ENCODE measurements around the gene UBQLN2. TPM values are rescaled to one million over a fixed set of nuclear protein-coding genes. Genes with fewer than 3 reads are reported as not detected.

The UBQLN2 gene
- total and polyA plus RNA-seq, 2 donors: 3.8 to 21.2 TPM

- Histone ChIP-seq H3K27ac (ENCODE audit: low read depth in 1 of 2, low read length in 1 of 2) (no peak overlapping the region), H3K4me3 (ENCODE audit: low read length in 2 of 2) (no peak overlapping the region), H3K36me3 (ENCODE audit: control insufficient read depth in 2 of 2, insufficient read depth in 2 of 2, low read length in 1 of 2) (no peaks in the 10 kb centered on the region), H3K9me3 (ENCODE audit: control insufficient read depth in 2 of 2, insufficient read depth in 1 of 2, low read length in 1 of 2) (no peaks in the 10 kb centered on the region), H3K4me1 (ENCODE audit: control insufficient read depth in 2 of 2, insufficient read depth in 2 of 2, low read length in 2 of 2) (no peaks in the 10 kb centered on the region), H3K27me3 (ENCODE audit: control insufficient read depth in 2 of 2, insufficient read depth in 1 of 2, low read length in 1 of 2) (no peaks in the 10 kb centered on the region)
- WGBS: 97% methylated on average over 2 of the region's 2 CpGs
- DNase-seq (ENCODE audit: low read depth in 6 of 9, low spot score in 9 of 9): no peak
Measured at GRCh38 chrX:56600141-56600540, 36.7 kb downstream of the UBQLN2 start.

GRCh38 chrX:56600987-56601386 is 37.6 kb downstream of the UBQLN2 start:
- Histone ChIP-seq H3K27ac (ENCODE audit: low read depth in 1 of 2, low read length in 1 of 2) (no peak overlapping the region), H3K4me3 (ENCODE audit: low read length in 2 of 2) (no peak overlapping the region), H3K36me3 (ENCODE audit: control insufficient read depth in 2 of 2, insufficient read depth in 2 of 2, low read length in 1 of 2) (no peaks in the 10 kb centered on the region), H3K27me3 (ENCODE audit: control insufficient read depth in 2 of 2, insufficient read depth in 1 of 2, low read length in 1 of 2) (no peaks in the 10 kb centered on the region), H3K9me3 (ENCODE audit: control insufficient read depth in 2 of 2, insufficient read depth in 1 of 2, low read length in 1 of 2) (no peaks in the 10 kb centered on the region), H3K4me1 (ENCODE audit: control insufficient read depth in 2 of 2, insufficient read depth in 2 of 2, low read length in 2 of 2) (no peaks in the 10 kb centered on the region)
- no peak for DNase-seq (ENCODE audit: low read depth in 6 of 9, low spot score in 9 of 9)
- WGBS: 98% methylated on average over 3 of the region's 3 CpGs

- H3K4me1 ChIP-seq (ENCODE audit: control insufficient read depth in 2 of 2, insufficient read depth in 2 of 2, low read length in 2 of 2): peaks cover 0 to 2% of the 10 kb centered on the region in 2 donors
- H3K27me3 ChIP-seq (ENCODE audit: control insufficient read depth in 2 of 2, insufficient read depth in 1 of 2, low read length in 1 of 2): no peaks in the 10 kb centered on the region
- peaks cover 0 to 5% of the 10 kb centered on the region in 2 donors for H3K9me3 ChIP-seq (ENCODE audit: control insufficient read depth in 2 of 2, insufficient read depth in 1 of 2, low read length in 1 of 2)
- H3K27ac ChIP-seq (ENCODE audit: low read depth in 1 of 2, low read length in 1 of 2): no peak overlapping the region
- H3K36me3 ChIP-seq (ENCODE audit: control insufficient read depth in 2 of 2, insufficient read depth in 2 of 2, low read length in 1 of 2): no peaks in the 10 kb centered on the region
- no peak for DNase-seq (ENCODE audit: low read depth in 6 of 9, low spot score in 9 of 9)
- WGBS: 98% methylated on average over 2 of the region's 2 CpGs
- H3K4me3 ChIP-seq (ENCODE audit: low read length in 2 of 2): no peak overlapping the region
Measured at GRCh38 chrX:56615282-56615681, 51.9 kb downstream of the UBQLN2 start.

Other genes with a start within 250 kb of the UBQLN2 start
- 13.9 TPM for gene NBDY, start 165.6 kb downstream of the UBQLN2 start, total RNA-seq
- 32.6 TPM for gene NBDY, start 165.6 kb downstream of the UBQLN2 start, polyA plus RNA-seq